SIG-M5 treated with dmso at 0.1 percent for 504 hours (cell line): Measurements from ENCODE around the gene BEST2.
"Not testable (repeated sequence)": the region's sequence is repeated elsewhere in the genome, so short reads cannot be mapped to it uniquely, and the experiment has no call there.

Source experiments
- DNase-seq: peaks from one replicate; lab custom pipeline; 2025; ENCODE audit not compliant: unreplicated experiment; lab: John Stamatoyannopoulos, UW

BEST2 gene

GRCh38 chr19:12797607-12798006, 46.0 kb downstream of the BEST2 start:
- DNase-seq = not testable (repeated sequence)

- no peak for DNase-seq
Measured at GRCh38 chr19:12799742-12800465, 48.3 kb downstream of the BEST2 start.

- DNase-seq = no peak
Measured at GRCh38 chr19:12800466-12800770, 48.8 kb downstream of the BEST2 start.

GRCh38 chr19:12800923-12801465, 49.4 kb downstream of the BEST2 start:
- DNase-seq = no peak

- peak; percentile 69 for DNase-seq
Measured at GRCh38 chr19:12801466-12802266, 50.1 kb downstream of the BEST2 start, which contains the start of the genes PRDX2 and THSD8. TSS of gene PRDX2 (minus strand) at chr19:12801800. CDS start at chr19:12801261, 539 bp downstream. TSS of gene THSD8 (plus strand) at chr19:12802069. CDS start at chr19:12802072, 3 bp downstream.

GRCh38 chr19:12802267-12803106, 50.9 kb downstream of the BEST2 start:
- no peak for DNase-seq

- DNase-seq = no peak
Measured at GRCh38 chr19:12804051-12804450, 52.5 kb downstream of the BEST2 start.

- DNase-seq = peak; percentile 81
Measured at GRCh38 chr19:12806242-12807081, 54.9 kb downstream of the BEST2 start, which contains the start of gene RNASEH2A. TSS of gene RNASEH2A (plus strand) at chr19:12806584. CDS start at chr19:12806674, 90 bp downstream.
